ENCODE data around the gene PARP16. TPM values are rescaled to one million over a fixed set of nuclear protein-coding genes. Genes with fewer than 3 reads are reported as not detected.
A peak's percentile ranks its signal among the peaks of the same experiment; 100 is the strongest.
"Not testable (repeated sequence)": the region's sequence is repeated elsewhere in the genome, so short reads cannot be mapped to it uniquely, and the experiment has no call there.

Gene PARP16
- total and polyA plus RNA-seq, 7 donors, result 4.4 to 12.5 (median 9.4) TPM

DNA sequence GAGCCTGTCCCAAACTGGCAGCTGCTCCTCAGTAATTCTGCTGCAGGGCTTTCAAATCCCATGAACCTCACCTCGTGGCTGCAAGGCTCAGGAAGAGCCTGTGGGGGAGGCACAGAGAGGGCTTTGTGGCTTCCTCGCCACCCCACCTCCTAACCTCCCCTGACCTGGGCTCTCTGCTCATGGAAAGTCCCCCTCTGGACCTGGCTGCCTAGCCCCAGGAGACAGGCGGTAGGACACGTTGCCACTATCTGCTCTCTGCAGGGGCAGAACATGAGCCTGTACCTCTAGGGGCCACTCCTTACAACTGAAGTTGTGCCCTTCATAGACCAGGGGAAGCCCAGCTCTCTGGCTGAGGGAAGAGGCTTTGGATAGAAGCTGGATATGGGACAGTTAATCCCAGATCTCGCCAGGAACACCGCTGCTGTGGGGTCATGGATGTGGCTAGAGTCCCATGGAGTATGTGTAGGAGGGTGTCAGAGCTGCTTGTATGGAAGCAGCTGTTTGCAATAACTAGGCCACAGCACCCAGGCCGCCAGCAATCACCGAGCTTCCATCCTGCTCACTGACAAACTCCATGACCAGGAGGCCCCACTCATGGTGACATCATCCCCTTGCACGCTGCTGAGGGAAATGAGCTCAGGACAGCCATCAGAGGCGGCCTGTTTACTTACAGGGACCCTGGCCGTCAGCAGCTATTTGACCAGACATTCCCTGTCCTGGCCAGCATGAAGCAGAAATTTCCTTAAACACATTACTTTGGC, 41.4 kb downstream of the PARP16 start:
- 80 to 86% methylated on average over 11 of the region's 11 CpGs for WGBS, 2 donors
- no peak overlapping the region for H3K4me3 ChIP-seq
- peaks cover 0 to 40% (median 22%) of the 10 kb centered on the region in 4 donors for H3K4me1 ChIP-seq
- peak in 3 of 4 donors; percentile 37 to 61 (median 49) for TF ChIP-seq POLR2AphosphoS5 (IDR thresholded peaks at IDR 0.05)
- no peak for TF ChIP-seq POLR2A (IDR thresholded peaks at IDR 0.05)
- peak overlapping the region; percentile 40 to 63 (median 61) for H3K27ac ChIP-seq
- H3K9me3 ChIP-seq, result no peaks in the 10 kb centered on the region
- intact Hi-C loops (cut with DNase I), result no loop called here
- H3K36me3 ChIP-seq, result no peaks in the 10 kb centered on the region
- H3K27me3 ChIP-seq, result no peaks in the 10 kb centered on the region
- peak; percentile 93 for DNase-seq

DNA sequence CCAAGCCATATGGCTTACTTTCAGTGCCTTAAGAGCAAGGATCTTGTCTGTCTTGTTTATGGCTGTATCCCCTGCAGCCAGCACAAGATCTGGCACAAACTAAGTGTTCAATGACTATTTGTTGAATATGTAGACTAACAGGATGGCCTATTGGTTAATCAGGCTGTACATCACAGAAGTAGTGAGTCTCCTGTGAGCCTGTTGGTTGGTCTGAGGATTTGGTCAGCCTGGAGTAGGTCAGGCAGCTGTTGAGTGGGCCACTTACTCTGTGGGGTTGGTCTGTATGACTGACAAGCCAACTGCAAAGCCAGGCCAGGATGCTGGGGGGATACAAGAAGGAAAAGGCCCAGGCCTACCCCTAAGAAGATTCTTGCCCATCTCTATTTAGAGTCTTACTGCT, 42.0 kb downstream of the PARP16 start:
- H3K27ac ChIP-seq, result peak overlapping the region; percentile 40 to 63 (median 61)
- no peaks in the 10 kb centered on the region for H3K36me3 ChIP-seq
- no peak overlapping the region for H3K4me3 ChIP-seq
- H3K27me3 ChIP-seq, result no peaks in the 10 kb centered on the region
- DNase-seq, result peak; percentile 11
- no peak for TF ChIP-seq EP300 (IDR thresholded peaks at IDR 0.05)
- TF ChIP-seq, protein P1, sequence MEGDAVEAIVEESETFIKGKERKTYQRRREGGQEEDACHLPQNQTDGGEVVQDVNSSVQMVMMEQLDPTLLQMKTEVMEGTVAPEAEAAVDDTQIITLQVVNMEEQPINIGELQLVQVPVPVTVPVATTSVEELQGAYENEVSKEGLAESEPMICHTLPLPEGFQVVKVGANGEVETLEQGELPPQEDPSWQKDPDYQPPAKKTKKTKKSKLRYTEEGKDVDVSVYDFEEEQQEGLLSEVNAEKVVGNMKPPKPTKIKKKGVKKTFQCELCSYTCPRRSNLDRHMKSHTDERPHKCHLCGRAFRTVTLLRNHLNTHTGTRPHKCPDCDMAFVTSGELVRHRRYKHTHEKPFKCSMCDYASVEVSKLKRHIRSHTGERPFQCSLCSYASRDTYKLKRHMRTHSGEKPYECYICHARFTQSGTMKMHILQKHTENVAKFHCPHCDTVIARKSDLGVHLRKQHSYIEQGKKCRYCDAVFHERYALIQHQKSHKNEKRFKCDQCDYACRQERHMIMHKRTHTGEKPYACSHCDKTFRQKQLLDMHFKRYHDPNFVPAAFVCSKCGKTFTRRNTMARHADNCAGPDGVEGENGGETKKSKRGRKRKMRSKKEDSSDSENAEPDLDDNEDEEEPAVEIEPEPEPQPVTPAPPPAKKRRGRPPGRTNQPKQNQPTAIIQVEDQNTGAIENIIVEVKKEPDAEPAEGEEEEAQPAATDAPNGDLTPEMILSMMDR (IDR thresholded peaks at IDR 0.05), result no peak
- TF ChIP-seq POLR2A (IDR thresholded peaks at IDR 0.05), result no peak
- no peak for TF ChIP-seq POLR2AphosphoS5 (IDR thresholded peaks at IDR 0.05)
- peaks cover 0 to 36% (median 21%) of the 10 kb centered on the region in 4 donors for H3K4me1 ChIP-seq
- intact Hi-C loops (cut with DNase I), result no loop called here
- H3K9me3 ChIP-seq, result no peaks in the 10 kb centered on the region

DNA sequence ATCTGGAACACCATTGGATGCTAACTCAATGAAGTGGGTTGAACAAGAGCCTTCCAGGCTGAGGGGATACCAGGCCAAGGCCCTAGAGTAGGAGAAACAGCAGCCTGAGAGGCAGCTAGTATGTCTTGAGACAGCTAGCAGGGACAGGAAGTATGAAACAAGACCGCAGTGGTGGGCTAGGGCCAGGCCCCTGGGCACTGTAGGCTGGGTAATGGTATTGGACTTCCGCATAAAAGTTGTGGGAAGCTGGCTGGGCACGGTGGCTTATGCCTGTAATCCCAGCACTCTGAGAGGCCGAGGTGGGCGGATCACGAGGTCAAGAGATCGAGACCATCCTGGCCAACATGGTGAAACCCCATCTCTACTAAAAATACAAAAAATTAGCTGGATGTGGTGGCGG, 50.2 kb downstream of the PARP16 start:
- H3K36me3 ChIP-seq; H3K27ac ChIP-seq; H3K4me1 ChIP-seq; H3K27me3 ChIP-seq; intact Hi-C loops (cut with DNase I); H3K9me3 ChIP-seq; H3K4me3 ChIP-seq: not testable (repeated sequence)
- 96 to 97% methylated on average over 8 of the region's 8 CpGs for WGBS, 2 donors
- DNase-seq, result peak; percentile 40

DNA sequence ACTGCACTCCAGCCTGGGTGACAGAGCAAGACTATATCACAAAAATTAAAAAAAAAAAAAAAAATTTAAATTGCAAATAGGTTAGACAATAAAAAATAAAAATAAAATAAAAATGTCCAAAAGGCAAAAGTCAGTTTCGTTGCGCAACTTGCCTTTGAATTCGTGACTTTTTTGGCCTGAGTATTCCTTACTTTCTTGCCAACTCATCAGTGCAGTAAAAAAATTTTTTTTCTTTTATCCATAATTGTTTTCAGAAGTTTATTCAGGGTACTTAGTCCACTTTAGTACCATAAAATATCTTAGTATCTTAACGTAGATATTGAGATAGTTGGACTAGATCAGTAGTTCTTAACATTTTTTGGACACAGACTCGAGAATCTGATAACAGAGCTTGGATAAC, 53.0 kb downstream of the PARP16 start:
- Histone ChIP-seq H3K9me3 (no peaks in the 10 kb centered on the region), H3K27ac (no peak overlapping the region), H3K4me1 (no peaks in the 10 kb centered on the region), H3K4me3 (no peak overlapping the region), H3K27me3 (no peaks in the 10 kb centered on the region), H3K36me3 (no peaks in the 10 kb centered on the region)
- intact Hi-C loops (cut with DNase I), result no loop called here
- TF ChIP-seq POLR2AphosphoS5 (IDR thresholded peaks at IDR 0.05) (no peak), EP300 (IDR thresholded peaks at IDR 0.05) (no peak), POLR2A (IDR thresholded peaks at IDR 0.05) (no peak)
- TF ChIP-seq, protein P1 (IDR thresholded peaks at IDR 0.05), result no peak
- no peak for DNase-seq
- WGBS, 2 donors, result 79 to 91% methylated on average over 5 of the region's 5 CpGs

DNA sequence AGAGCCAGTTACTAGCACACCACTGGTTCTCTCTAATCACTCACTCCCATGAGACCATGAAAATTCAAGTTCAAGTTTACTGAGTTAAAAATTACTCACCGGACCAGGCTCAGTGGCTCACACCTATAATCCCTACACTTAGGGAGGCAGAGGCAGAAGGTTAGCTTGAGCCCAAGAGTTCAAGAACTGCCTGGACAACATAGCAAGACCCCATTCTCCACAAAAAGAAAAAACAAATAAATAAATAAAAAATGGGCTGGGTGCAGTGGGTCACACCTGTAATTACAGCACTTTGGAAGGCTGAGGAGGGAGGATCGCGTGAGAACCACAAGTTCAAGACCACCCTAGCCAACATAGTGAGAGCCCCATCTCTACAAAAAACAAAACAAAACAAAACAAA, 54.2 kb downstream of the PARP16 start:
- H3K27ac ChIP-seq, result no peak overlapping the region
- H3K4me3 ChIP-seq, result no peak overlapping the region
- intact Hi-C loops (cut with DNase I), result no loop called here
- TF ChIP-seq POLR2A (IDR thresholded peaks at IDR 0.05) (peak in 1 of 2 donors; percentile 7), POLR2AphosphoS5 (IDR thresholded peaks at IDR 0.05) (no peak), EP300 (IDR thresholded peaks at IDR 0.05) (no peak)
- TF ChIP-seq, protein P1 (IDR thresholded peaks at IDR 0.05), result no peak
- no peaks in the 10 kb centered on the region for H3K4me1 ChIP-seq
- WGBS, 2 donors, result 80 to 97% methylated on average over 3 of the region's 3 CpGs
- DNase-seq, result no peak
- no peaks in the 10 kb centered on the region for H3K36me3 ChIP-seq
- no peaks in the 10 kb centered on the region for H3K27me3 ChIP-seq
- H3K9me3 ChIP-seq, result no peaks in the 10 kb centered on the region

DNA sequence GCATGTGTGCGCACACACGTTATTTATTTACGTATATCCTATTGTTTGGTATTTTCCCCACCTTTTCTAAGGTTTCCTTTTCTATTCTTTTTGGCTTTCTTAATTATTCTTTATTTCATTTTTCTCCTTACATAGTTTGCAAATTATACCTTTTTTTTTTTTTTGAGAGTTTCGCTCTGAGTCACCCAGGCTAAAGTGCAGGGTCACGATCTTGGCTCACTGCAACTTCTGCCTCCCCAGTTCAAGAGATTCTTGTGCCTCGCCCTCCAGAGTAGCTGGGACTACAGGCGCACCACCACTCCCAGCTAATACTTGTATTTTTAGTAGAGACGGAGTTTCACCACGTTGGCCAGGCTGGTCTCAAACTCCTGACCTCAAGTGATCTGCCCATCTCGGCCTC, 55.4 kb downstream of the PARP16 start:
- Histone ChIP-seq H3K4me1 (no peaks in the 10 kb centered on the region), H3K36me3 (no peaks in the 10 kb centered on the region), H3K27me3 (no peaks in the 10 kb centered on the region), H3K9me3 (no peaks in the 10 kb centered on the region), H3K4me3 (no peak overlapping the region), H3K27ac (no peak overlapping the region)
- 90 to 91% methylated on average over 10 of the region's 10 CpGs for WGBS, 2 donors
- intact Hi-C loops (cut with DNase I), result no loop called here
- DNase-seq, result no peak
- TF ChIP-seq EP300 (IDR thresholded peaks at IDR 0.05), result no peak
- TF ChIP-seq POLR2AphosphoS5 (IDR thresholded peaks at IDR 0.05), result no peak
- TF ChIP-seq POLR2A (IDR thresholded peaks at IDR 0.05), result no peak
- TF ChIP-seq, protein P1 (IDR thresholded peaks at IDR 0.05), result no peak

DNA sequence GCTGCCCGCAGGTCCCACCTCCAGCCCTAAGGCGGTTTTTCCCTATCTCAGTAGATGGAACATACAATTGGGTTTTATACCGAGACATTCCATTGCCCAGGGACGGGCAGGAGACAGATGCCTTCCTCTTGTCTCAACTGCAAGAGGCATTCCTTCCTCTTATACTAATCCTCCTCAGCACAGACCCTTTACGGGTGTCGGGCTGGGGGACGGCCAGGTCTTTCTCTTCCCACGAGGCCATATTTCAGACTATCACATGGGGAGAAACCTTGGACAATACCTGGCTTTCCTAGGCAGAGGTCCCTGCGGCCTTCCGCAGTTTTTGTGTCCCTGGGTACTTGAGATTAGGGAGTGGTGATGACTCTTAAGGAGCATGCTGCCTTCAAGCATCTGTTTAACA, 59.8 kb downstream of the PARP16 start:
- H3K9me3 ChIP-seq; H3K4me1 ChIP-seq; intact Hi-C loops (cut with DNase I); H3K27me3 ChIP-seq; DNase-seq; H3K27ac ChIP-seq; H3K36me3 ChIP-seq; H3K4me3 ChIP-seq: not testable (repeated sequence)
- 75 to 86% methylated on average over 4 of the region's 10 CpGs for WGBS, 2 donors

Measured in sigmoid colon (tissue), 7 donors.